GM21423 (cell line): ENCODE results near the gene SMOC1.
A peak's percentile ranks its signal among the peaks of the same experiment; 100 is the strongest.

Source experiments
- ATAC-seq: cut with Tn5 transposase; IDR thresholded peaks from one replicate; pipeline ENCODE4 v1.9.1; 2021; ENCODE audit warnings: mild to moderate bottlenecking, moderate library complexity; ENCODE audit not compliant: unreplicated experiment

Gene SMOC1

DNA sequence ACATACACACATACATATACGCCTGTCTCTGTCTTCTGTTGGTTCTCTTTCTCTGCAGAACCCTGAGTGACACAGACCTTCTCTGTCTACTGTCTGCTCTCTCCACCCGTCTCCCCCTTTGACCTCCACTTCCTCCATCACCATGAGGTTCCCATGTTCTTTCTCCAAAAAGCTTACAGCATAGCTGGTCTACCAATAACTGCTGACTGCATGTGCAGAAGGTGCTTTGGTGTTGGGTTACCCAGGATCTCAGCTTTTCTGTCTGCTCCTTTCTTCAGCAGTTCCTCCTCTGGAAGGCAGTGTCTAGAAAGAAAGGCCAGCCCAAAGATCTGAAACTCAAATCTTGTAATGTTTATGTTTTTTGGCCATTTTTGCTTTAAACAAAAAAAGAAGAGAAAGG, 125.6 kb downstream of the SMOC1 start:
- ATAC-seq = no peak

DNA sequence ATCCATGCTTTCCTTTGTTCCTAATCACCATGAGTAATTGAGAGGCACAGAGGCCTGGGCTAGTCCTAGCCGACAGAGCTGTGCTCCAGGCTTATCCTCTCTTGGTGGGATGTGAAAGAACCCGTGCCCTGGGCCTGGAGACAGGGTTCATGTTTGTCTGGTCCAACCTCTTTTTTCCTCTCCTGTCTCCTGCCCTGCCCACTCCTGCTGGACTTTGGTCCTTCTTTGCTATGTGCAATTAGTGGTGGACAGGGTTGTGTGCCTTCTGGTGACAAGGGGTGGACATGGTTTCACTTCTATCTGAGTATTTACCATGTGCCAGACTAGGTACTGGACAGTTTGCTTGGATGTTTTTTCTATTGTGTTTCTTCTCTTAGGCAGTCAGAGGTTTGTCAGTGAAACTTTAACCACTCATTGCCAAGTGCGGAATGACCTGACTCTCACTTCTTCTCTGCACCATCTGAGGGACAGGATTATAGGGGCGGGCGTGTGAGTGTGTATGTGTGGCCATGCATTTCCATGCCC, 126.1 kb downstream of the SMOC1 start:
- ATAC-seq = no peak

DNA sequence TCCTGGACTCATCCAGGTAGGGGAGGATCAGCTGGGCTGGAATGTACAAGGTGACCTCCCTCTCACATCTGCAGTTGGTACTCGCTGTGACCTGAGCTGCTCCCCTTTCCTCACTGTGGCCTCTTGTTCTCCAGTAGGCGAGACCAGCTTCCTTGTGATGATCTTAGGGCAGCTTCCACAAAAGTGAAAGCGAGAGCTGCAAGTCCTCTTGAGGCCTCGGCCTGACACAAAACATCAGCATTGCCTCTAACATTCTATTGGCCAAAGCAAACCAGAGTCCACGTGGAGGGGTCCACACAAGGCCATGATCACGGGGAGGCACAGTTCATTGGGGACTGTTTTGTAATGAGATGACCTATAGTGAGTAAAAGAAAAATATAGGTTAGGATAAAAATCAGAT, 127.5 kb downstream of the SMOC1 start:
- no peak for ATAC-seq

DNA sequence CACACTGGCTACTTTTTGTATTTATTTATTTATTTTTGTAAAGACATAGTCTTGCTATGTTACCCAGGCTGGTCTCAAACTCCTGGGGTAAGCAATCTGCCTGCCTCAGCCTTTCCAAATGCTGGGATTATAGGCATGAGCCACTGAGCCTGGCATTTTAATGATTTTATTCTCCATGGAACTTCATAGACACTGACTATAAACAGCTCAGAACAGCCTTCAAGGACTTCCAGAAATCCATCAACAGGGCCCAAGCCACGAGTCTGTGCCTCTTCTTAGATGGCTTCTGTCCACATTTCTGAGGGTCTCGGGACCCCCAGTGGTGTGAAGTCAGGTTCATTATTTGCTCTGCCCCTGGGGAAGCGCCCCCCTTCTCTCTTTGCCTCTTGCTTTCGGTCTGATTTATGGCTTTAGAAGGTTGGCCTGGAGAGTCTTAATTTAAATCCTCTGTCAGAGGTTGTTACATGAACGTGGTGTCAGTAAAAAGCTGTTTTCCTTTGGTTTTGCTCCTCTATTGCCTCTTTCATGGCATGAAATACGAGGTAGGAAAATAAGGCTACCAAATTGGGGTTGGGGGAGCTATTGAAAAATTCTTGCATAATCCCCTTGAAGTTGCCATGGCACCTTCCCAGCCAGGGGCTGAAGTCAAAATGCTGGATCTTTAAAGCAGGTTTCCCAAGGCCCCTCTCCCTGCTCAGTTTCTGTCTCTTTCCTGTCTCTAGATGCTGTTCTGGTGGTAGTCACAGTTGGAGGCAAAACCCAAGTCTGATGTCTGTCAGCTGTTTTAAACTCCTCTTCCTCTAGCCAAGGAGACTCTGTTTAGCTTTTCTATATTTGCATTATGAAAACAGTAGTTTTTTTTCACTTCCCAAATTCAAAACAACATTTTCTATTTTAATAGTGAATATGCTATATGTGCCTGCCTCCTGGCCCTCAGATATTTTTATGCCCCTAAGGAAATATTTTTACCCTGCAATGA, 129.4 kb downstream of the SMOC1 start:
- ATAC-seq = no peak

DNA sequence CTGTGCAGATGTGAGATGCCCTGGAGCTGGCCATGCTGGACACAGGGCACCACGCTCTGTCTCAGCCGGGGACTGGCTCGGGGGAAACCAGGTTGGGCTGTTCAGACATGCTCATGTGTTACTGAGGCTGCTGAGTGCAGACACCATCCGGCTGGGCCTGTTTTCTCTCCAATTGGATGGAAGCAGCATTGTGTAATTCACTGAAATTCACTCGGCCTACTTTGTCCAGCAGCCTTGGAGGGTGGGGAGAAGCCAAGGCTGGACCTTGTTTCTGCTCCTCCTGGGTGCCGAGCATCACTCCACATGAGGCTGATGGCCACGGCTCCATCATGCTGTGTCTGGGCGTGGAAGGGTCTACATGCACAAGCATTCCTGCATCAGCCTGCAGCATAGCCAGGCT, 130.7 kb downstream of the SMOC1 start:
- no peak for ATAC-seq

DNA sequence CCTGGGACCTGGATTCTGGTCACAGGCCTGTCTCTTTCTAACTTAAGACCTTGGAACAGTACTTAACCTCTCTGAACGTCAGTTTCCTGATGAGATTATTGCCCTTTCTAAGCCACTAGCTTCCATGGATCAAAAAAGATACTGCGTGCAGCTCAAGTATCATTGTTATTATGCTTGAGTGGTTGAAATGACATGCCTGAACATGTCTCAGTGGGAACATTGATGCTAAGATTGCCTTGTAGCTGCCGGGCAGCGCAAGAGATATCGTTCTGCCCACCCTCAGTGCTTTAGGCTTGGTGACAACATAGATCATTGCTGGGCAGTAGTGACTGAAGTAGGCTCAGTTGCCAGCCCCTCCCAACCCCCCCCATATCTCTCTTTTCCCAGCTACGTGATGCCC, 131.9 kb downstream of the SMOC1 start:
- ATAC-seq = no peak

DNA sequence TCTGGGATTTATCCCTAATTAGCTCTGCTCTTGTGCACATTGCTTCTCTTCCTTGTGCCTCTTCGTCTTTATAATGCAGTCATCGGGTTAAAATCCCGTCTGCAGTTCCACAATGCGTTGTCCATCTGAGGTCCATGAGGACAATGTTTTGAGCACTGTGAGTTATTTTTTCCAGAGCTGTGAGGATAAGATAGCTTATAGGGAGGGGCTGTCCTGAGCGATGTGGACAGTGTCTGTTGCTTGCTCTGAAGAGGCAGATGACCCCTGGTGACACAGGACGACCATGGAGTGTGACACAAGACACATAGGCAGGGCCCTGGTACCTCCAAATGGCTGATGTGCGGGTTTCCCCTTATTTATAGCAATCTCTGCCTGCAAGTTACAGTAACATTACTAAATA, 132.5 kb downstream of the SMOC1 start:
- ATAC-seq = no peak

DNA sequence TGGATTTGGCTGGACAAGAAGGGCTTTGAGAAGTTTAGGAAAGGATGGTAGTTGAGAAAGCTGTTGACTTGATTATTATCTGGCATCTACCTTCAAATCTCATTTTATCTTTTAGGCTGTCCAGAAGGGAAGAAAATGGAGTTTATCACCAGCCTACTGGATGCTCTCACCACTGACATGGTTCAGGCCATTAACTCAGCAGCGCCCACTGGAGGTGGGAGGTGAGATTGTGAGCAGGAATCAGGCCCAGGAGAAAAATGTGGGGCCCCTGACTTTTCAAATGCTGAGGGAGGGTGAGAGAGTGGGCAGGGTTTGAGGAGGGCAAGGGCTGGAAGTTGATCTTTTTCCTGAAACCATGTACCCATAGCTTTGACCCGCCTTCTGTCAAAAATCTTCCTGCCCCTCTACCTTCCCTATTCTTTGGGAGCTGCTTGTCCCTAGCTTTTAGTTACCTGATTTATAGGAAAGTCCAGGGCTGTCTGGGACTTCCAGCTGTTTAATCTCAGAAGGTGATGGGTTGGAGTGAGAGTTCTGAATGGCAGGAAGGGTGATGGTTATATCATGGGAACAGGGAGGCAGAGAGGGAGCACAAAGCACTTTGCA, 134.2 kb downstream of the SMOC1 start:
- ATAC-seq = no peak

DNA sequence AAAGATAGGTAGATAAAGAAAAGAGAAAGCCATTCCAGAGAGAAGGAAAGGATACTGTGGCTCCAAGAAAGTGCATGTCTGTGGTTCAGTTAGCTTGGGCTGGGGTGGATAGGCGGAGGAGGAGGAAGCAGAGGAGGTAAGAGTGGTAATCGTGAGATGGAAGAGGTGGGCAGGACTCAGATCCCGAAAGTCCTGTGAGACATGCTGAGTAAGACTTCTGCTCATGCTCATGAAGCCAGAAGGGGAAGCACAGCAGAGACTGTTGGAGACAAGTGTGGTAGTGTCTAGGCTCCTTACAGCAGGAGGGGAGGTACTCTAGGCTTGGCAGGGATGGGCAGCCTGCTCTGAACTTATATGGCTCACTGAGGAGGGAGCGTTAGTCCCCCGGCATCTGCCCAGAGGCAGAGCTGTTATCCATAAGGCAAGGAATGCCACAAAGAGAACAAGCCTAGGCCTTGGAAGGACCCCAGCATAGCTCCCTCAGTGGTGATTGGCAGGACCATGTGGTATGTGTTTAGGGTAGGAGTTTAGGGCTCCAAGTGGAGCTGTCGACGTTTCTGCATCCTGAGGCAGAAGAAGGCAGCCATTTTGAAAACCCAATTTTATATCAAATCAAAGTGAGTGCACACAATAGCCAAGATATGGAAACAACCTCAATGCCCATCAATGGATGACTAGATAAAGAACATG, 135.3 kb downstream of the SMOC1 start:
- ATAC-seq = no peak

DNA sequence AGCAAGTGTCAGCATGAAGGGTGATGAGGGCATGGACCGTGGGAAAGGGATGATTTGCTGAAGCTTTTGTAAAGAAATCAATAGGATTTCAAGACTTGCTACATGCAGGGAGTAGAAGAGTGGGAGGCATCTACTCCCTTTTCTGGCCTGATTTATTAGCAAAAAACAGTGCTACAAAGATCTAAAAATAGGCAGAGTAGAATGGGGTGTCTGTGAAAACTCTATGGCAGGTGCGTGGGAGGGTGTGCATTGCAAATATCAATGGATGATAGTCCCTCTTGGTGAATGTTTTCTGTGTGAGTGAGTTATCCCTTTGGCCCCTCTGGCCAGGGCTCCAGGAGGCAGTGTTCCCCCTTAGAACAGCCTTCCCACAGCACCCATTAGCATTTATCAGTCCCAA, 139.0 kb downstream of the SMOC1 start:
- ATAC-seq = no peak

DNA sequence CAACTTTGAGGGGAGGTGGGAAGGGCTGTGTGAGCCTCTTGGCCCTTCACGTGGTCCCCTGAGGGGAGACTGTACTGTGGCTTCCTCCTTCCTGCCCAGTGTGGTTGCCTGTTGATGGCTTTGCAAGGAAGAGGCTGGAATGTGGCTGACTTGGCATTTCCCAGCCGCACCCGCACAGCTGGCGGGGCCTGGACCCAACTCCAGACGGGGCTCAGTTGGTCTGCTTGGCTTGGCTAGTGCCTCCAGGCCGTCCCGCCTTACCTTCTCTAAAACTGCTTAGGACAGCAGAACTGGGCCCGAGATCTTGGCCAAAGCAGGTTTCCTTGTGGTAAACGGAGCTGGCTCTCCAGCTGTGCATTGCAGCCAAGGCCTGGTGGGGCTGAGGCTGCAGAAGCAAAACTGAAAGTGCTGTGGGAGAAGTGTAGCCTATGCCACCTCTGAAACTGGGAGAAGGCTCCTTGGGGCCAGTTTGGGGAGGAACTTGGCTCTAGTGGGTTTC, 139.5 kb downstream of the SMOC1 start:
- peak; percentile 55 for ATAC-seq

DNA sequence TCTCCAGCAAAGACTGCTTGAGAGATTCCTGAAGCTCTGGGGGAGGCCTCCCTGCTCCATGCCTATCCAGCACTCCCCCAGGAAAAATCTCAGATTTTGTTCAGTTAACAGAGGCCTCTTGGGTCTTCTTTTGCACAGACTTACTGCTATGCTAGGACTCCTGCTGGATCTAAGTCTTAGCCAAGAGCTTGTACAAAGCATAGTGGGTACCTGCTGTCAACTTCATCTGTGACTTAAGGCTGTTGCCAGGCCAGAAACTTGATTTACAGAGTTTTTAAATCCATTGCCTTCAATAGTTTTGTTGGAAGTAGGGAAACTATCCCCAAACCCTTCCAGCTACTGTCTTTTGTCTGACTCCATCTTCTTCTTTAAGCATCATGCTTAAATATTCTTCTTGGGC, 140.5 kb downstream of the SMOC1 start:
- ATAC-seq = no peak

DNA sequence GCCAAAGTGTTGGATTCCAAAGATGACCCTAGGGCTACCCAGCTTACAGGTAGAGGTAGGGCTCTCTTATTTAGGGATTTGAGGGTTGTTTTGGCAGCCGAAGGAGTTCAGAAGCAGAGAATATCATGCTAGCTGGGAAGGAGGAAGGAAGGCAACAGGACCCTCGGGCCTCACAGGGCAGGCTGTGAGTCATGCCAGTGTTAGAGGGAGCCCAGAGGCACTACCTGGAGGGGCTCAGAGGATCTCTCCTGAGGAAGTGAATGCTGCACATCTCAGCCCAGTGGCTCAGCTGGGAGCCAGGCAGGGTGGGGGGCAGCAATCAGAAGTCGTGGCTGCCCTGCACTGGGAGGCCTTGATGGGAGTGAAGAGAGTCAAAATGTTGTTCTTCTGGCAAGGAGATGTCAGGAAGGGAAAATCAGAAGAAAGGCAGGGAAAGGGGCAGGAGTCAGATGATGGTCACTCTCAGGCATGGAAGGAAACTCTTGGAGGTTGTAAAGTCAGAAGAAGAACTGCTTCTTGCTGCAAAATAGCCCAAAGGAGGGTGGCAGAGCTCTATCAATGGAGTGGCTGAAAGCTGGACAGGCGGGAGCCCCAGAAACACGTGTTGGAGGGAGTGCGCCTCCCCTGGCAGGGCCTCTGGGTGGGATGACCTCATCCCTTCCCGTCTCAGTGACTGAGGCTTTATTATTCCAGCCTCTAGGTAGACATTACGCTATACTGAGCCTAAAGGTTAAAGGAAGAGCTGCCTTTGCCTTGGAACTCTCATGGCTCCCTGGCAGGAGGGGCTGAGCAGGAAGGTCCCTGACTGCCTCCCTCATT, 141.3 kb downstream of the SMOC1 start:
- no peak for ATAC-seq

DNA sequence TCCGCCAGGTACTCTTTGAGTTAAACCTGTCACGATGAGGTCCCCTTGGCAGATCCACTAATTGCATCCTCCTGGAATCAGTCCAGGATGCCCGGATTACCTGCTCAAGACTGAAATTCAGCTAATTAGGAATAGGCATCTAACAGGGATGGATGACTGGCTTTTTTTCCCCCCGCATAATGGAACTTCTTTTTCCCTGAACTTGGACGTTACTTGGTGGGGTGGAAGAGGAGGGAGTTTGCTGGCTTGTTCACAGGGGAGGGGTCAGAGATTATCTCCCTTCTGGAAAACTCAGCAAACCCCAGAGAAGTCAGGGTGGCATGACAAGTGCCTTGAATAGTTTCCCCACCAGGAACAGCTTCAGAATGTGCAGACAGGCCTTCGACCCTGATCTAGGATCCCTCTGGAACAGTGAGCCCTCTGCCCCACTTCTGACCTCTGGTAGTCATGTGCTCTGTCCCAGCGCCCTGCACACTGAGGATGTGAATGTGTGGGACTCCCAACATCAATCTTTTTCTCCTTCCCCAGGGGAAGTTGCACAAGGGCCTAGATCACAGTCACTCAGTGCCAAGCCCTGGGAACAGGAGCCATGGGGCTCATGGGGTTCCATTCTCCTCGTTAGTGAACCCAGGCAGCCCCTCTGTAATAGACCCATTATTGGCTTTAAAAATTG, 142.5 kb downstream of the SMOC1 start:
- no peak for ATAC-seq

DNA sequence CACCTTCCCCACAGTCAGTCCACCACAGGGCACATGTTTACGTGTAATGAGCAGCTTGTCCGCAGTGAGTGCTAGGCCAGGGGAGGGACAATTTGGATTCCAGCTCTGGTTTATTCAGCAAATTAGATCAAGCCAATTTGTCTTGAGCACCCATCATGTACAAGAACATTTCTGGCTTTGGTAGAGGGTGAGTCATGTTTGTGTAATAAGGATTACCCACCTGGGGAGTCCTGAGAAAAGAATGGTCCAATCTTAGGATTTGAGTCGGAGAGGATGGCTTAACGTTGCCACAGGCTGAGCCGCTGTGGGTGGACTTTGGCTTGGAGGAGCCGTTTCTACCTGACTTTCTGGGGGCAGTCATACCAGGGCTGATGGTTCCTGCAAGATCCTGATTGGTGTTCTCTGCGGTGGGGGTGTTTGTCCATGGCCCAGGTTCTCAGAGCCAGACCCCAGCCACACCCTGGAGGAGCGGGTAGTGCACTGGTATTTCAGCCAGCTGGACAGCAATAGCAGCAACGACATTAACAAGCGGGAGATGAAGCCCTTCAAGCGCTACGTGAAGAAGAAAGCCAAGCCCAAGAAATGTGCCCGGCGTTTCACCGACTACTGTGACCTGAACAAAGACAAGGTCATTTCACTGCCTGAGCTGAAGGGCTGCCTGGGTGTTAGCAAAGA, 143.7 kb downstream of the SMOC1 start:
- no peak for ATAC-seq

DNA sequence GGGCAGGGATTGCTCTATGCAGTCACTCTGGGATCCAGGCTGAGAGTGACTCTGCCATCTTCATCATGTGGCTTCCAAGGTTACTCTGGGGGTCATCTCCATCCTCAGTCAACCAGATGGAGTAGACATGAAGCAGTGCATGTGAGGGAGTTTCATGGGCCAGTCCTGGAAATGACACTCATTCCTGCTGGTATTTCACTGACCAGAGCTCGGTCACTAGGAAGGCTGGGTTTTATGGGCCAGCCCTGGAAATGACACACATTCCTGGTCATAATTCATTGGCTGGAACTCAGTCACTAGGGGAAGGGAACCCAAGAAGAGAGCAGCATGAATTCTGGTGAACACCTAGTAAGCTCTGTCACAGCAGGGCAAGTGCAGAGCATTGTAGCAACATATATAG, 144.7 kb downstream of the SMOC1 start:
- no peak for ATAC-seq

DNA sequence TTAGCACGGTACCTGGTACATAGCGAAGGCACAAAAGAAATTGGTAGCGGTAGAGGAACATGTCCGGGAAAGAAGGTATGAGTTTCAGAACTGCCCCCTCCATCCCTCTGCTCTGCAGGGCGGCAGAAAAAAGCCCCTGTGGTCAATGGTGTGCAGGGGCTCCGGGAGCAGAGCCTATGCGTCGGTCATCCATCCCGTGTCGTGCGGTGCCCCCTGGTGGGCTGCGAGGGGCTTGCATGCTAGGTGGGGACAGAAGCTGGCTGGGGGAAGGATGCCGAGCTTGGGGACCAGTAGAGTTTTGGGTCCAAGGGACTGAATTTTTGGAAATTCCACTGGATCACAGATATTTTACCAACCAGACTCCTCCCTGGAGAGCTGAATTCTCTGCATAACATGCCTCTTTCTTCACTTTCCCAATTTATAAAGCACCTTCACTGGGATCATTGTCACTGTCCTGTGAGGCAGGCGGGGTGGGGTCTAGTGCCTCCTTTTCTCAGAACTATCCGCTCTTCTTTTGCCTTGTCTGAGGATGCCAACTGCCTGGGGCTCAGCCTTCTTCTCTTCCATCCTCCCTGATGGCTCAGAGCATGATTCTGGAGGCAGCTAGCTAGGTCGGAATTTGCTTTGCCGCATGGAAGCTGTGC, 148.7 kb downstream of the SMOC1 start:
- ATAC-seq = no peak

DNA sequence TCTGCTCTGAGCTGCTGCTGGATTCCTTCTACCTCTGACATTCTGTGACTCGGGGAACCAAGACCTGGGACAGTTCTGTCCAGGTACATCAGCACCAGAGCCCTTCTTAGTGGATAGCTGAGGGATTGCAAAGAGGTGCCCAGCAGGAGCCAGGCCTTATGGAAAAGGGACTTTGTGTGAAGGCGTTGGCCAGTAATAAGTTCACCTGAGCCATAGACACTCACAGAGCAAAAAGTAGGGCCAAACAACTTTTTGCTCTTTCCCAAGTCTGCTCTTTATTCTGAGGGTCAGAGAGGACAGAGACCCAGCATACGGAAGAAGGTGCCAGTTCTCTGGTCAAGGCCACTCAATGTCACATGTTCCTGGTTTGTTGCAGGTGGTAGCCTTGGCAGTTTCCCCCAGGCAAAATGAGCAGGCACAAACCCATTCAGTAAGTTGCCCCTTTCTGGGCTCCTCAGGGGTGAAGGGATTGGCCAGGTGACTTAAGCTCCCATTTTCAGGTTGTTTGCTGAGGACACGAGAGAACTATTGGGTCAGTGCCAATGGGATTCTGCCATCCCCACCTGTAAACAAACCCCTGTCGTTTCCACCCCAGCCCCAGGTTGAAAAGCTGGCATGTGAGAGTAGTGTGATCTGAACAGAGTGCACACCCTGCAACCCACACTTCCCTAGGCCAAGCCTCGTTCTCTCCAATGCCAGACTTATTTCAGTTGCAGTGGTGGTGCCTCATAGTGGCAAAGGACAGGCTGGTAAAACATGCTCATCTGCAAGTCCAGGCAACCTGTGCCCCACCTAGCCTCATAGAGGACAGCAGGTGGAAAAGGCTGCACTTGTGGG, 150.3 kb downstream of the SMOC1 start:
- ATAC-seq = no peak
